HL-60/S4 (cell line): ENCODE measurements around the gene LIMD2.

Source experiments
- in situ Hi-C: fragments of 300-500 bp; cut with MboI; formaldehyde crosslinking; loops from 2 replicates; pipeline ENCODE4 v1.14.3; 2022; ENCODE audit warnings: low sequenced_read_pairs

The LIMD2 gene

DNA sequence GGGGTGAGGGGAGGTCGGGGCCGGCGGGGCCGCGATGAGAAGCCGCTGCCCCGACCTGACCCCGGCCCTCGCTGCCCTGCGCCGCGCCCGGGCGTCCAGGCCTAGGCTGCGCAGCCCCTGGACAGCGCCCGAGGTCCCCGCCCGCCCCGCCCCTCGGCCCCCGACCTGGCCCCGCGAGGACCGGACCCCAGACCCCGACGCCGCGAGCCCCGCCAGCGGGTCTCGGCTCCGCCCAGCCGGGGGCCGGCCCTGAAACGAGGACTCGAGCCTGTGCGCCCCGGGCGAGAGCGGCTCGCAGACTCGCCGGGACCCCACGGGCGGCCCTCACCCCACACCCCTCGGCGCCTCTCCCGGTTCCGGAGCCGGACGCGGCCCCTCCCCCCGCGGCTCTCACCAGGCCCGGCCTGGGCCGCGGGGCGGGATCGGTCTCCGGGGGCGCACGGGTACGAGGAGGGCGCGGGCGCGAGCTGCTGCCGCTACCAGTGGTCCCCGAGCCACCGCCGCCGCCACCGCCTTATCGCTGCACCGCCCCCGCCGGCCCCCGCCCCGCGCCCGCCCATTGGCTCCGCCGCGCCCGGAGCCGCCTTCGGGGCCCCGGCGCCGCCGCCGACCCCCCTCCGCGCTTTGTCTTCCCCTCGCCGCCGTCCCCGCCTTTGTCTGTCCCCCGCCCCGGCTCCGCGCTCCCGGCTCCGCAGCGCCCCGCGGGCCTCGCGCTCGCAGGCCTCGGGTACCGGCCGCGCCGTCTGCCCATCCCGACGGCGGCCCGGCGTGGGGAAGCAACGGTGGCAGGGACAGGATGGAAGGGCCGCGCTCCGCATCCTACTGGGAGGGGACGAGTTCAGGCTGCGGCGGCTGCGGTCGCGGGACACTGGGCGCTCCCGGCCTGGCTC is at the start of gene LIMD2:
LIMD2 (minus strand) TSS at position 488 of the 890 bp plus-strand sequence. CDS start 827 bp downstream, outside the sequence.
- in situ Hi-C loops: loop anchor here (25.0 kb wide), 1 partner anchor 263 kb away; the partner anchor contains the start of gene CYB561

DNA sequence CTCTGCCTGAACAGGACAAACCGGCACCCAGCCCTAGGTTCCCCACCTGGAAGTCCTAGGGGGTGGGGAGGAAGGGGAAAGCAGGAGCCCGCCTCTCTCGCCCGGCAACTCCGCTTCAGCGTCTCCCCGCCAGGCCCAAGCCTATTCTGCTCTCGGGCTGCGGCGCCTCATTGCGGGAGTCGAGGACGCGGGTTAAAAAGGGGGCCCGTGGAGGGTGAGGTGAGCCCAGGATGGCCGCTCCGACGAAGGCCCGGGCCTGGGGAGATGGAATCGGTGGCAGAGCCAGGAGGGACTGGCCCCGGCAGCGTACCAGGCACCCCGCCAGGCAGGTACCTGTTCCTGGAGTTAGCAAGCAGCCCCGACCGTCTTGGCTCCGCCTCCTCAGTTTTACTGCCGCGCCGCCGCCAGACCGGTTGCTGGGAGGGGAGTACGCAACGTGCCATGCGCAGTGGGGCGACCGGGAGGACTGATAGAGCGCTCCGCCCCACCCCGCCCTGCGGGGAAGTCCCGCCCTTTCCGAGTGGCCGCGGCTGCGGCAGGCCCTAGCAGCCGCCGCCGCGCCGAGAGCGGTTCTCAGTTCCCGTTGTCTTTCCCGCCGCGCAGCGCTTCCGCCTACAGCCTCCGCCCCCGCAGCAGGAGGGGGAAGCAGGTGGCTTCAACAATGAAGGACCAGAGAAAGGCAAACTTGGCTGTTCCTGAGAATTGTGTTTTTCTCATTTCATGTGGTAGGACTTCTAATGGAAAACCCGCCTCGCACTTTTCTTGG is 41.7 kb upstream of the LIMD2 start, which contains the start of gene STRADA:
STRADA (minus strand) TSS at position 392 of the 766 bp plus-strand sequence. CDS start 13,430 bp downstream, outside the sequence.
- in situ Hi-C loops: no loop called here

DNA sequence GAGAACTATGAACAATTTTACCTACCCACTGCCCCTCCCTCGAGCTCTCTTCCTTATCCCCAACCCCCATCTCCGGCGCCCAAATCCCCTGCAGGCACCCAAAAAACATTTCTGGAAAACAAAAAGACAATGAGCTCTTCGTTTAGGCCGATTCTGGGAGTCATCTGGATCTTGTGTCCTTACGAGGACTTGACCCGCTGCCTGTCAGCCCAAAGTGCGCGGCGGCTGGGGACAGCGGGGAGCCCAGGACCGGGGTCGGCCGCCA is 41.1 kb upstream of the LIMD2 start:
- in situ Hi-C loops: no loop called here

DNA sequence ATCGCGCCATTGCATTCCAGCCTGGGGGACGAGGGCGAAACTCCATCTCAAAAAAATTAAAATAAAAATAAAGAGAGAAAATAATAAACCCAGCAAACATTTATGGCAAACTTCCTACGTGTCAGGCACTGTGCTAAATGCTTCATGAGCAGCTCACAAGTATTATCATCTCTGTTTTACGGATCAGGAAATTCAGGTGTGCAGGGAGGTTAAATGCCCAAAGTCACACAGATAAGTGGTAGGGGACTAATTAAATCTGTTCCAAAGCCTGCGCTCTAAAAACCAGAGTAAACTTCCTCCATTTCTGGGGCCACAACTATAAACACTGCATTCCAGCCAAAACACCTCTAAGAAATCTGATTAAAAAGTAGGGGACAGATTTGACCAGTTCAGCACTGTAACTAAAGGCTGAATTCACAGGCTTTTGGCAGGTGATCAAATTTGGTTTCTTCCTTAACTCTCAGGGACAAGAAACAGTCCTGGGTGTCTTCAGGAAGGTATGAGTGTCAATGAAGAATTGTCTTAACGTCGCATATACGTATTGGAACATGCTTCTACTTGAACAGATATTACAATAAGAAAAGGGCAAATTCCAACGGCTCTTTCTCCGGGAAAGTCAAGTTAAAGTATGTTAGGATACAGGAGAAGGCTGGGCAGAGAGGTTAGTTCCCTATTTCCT is 40.7 kb upstream of the LIMD2 start:
- in situ Hi-C loops: no loop called here

DNA sequence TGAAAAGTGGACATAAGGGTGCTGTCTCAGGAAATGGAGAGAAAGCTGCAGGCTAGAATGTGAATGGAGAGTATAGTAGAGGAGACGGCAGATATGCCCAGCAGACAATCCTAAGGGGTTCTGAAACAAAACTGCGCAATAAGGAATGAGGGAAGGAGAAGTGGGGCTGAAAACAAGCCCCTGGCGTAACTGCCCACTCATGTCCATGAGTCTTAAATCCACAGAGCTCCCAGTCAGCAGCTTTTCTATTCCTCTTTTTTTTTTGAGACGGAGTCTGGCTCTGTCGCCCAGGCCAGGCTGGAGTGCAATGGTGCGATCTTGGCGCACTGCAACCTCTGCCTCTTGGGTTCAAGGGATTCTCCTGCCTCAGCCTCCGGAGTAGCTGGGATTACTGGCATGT is 35.8 kb upstream of the LIMD2 start:
- in situ Hi-C loops: no loop called here

DNA sequence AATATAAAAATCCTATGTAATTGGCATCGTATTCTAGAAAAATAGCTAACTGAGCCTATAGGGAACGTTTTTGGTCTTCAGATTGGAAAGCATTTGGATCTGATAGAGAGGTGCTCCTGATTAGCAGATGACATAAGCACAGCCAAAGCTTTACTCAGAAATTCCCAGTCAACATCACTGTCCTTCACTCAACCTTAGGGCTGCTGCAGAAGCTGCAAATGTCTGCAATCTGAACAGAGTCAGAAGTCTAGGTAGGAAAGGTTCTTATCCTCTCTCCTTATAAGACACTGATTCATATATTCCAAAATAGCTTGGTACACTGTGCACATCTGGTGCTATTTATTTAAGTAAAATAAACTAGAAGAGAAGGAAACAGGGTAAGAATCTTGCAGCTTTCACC is 22.5 kb upstream of the LIMD2 start:
- in situ Hi-C loops: loop anchor here (25.0 kb wide), 1 partner anchor 285 kb away; the partner anchor contains the start of gene CYB561

DNA sequence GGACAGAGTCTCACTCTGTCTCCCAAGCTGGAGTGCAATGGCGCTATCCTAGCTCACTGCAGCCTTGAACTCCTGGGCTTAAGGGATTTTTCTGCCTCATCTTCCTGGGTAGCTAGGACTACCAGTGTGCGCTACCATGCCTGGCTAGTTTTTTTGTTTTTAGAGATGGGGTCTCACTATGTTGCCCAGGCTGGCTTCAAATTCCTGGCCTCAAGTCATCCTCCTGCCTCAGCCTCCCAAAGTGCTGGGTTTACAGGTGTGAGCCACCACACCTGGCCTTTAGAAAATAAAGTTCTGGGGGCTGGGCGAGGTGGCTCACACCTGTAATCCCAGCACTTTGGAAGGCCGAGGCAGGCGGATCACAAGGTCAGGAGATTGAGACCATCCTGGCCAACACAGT is 20.3 kb upstream of the LIMD2 start:
- in situ Hi-C loops: loop anchor here (25.0 kb wide), 1 partner anchor 283 kb away; the partner anchor contains the start of gene CYB561

DNA sequence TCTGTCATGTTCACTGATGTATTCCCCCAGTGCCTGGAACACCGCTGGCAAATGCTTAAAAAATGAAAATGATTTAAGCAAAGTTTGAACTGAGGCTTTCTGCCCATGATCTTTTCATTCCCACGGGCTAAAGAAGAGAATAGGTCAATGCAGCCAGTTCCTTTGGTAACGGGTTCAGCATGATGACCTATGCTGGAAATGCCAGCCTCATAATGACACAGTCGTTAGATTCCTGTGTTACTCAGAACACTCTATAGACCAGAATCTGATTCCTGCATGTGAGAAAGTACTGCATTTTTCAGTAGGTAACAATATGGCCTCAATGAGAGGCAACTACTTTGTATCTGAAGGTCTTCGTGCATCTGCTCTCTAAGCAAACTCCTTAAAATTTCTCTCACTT is 19.1 kb upstream of the LIMD2 start:
- in situ Hi-C loops: loop anchor here (25.0 kb wide), 1 partner anchor 282 kb away; the partner anchor contains the start of gene CYB561

DNA sequence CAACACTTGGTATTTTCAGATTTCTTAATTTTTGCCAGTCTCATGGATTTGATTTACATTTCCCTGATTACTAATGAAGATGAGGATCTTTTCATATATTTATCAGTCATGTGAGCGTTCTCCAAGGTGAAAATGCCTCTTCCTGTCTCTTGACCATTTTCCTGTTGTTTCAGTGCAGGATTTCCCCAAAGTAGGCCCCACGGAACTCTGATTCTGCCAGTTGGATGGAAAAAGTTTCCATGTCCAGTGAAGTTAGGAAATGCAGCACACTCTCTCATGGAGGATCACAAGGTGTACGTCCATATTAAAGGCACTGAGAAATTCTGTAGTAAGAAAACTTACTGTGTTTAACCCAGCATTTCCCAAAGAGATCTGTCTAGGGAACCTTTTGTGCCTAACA is 16.5 kb upstream of the LIMD2 start:
- in situ Hi-C loops: loop anchor here (25.0 kb wide), 1 partner anchor 279 kb away; the partner anchor contains the start of gene CYB561

DNA sequence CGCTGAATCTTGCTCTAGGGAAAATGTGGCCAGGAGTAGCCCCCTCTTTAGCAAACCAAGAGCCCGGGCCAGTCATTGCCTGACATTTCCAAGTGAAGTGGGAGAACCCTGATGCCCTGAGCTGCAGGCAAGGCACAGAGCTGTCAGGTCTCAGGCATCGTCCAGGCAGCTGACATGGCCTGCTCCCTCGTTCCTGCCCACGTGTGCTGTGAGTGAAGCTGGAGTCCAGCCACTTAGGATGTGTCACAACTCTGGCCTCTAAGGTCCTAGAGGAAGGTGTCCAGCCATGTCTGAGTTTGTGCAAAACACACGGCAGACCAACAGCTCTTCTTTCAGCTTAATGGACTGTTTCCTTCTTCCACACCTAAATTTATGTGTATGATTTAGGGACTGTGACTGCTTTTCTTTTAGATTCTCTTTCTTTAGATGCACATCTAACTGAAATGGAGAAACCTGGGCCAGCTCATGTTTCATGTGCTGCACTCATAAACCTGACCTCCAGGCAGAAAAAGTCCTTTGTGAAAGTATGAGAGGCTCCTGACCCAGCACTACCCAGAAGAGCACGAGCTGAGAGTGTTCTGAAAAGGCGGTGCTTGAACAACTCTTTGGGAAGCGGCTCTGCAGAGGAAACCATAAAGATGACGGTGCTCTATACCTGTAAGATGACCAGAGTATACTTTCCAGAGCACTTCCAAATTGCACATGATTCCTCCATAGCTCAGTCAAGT is 14.8 kb upstream of the LIMD2 start:
- in situ Hi-C loops: loop anchor here (25.0 kb wide), 1 partner anchor 277 kb away; the partner anchor contains the start of gene CYB561

DNA sequence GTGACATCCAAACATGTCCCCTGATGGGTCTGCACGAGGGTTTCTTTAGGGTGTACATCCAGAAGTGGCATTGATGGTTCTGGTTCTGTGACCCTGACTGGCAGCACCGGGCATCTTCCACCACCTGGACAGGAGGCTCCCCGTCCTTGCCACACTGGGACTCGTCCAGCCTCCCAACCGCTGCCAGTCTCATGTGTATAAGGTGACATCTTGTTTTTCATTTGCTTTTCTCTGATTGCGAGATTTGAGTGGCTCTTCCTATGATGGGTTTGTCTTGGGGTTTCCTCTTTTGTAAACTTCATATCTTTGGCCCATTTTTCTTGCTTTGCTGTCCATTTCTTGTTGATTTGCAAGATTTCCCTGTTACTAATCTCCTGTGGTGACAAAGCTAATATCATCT is 9.2 kb upstream of the LIMD2 start:
- in situ Hi-C loops: loop anchor here (25.0 kb wide), 1 partner anchor 272 kb away; the partner anchor contains the start of gene CYB561

DNA sequence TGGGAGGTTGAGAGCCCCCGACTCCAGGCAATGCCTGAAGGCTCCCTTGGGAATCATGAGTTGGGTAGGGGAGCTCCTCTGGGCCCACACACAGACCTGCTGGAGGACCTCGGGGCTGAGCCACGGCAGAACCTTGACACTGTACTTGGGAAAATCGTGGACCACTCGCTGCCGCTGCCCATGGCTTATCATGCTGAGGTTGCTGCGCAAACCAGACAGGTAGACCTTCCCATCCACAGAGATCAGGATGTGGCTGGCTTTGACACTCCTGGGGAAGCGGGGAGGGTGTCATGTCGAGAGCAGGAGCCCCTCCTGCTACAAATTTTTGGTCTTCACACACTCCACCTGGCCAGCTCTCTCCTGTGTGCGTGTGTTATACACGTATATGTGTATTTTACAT is 7.2 kb upstream of the LIMD2 start:
- in situ Hi-C loops: loop anchor here (25.0 kb wide), 1 partner anchor 270 kb away; the partner anchor contains the start of gene CYB561

DNA sequence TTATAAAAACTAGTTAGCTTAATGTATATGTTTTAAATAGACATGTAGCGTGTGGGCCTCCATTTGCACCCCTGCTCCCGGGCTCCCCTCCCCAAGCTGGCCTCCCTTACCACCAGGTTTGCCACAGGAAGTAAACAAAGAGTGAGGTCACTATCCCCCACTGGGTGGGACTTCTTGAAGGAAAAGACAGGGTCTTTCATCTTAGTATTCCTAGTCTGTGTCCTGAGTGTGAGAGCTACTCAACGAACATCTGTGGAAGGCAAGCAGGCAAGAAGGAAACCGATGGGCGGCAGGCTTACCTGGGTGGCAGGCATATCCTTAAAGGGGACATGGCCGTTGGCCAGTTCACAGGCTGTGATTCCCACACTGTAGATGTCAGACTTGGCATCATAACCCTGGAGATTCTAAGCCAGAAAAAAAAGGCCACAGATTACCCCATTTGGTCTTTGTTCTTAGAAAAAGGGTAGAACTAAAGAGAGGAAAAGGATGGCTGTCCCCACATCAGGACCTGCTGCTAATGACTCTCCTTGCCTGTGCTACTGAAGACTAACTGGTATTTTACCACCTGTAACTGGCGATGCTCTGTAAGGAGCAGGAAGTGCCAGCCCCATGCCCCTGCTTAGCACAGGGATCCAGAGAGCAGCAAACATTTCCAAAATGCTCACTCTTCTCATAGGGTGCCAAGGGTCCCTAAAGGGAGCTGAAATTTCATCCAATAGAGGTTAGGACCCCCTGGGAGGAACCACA is 6.6 kb upstream of the LIMD2 start:
- in situ Hi-C loops: loop anchor here (25.0 kb wide), 1 partner anchor 269 kb away; the partner anchor contains the start of gene CYB561

DNA sequence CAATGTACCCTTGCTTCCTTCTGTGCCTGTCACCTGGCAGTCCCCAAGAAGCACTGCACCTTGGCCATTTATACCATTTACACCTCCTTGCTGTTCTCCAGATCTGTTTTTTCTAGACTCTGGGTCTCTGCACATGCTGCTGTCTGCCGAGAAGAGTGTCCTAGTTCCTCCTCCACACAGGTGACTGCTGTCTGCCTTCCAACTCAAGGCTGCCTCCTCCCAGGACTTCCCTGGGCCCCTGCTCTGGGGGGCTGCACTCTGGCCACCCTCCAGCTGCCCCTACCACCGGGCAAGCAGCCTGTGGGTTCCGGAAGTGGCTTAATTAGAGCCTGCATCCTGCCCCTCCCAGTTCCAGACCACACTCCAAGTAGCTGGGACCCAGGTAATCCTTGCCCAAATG is 5.7 kb upstream of the LIMD2 start:
- in situ Hi-C loops: loop anchor here (25.0 kb wide), 1 partner anchor 268 kb away; the partner anchor contains the start of gene CYB561

DNA sequence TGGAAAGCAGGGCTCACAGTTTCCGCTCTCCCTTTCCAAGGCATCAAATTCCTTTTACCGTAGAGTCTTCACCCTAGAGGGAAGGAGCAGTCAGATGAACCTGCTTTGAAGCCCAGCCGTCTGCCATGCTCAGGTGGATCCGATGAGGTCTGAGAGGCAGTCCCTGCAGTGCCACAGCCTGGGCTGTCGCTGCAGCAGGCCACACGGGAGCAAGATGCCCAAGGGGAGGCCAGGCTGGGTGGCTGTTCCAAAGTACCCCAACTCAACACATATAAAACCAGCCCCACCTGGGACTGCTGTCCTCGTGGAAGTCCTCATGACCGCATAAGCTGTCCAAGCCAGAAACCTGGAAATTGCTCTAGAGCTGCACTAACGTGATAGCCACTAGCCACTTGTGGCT is 4.9 kb upstream of the LIMD2 start:
- in situ Hi-C loops: loop anchor here (25.0 kb wide), 1 partner anchor 268 kb away; the partner anchor contains the start of gene CYB561

DNA sequence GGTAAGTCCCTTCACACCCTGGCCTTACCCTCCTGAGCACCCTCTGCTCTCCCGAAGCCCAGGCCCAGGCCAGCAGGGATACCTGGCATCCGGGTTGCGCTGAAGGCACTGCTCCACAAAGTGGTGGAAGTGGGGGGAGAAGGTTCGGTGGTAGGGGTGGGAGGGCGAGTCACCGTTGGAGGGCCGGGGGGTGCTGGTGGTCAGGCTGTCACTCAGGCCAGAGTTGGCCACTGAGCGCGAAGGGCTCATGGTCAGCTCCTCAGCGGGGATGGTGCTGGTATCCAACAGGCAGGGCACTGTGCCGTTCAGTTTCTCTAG is 4.3 kb upstream of the LIMD2 start:
- in situ Hi-C loops: loop anchor here (25.0 kb wide), 1 partner anchor 267 kb away; the partner anchor contains the start of gene CYB561

DNA sequence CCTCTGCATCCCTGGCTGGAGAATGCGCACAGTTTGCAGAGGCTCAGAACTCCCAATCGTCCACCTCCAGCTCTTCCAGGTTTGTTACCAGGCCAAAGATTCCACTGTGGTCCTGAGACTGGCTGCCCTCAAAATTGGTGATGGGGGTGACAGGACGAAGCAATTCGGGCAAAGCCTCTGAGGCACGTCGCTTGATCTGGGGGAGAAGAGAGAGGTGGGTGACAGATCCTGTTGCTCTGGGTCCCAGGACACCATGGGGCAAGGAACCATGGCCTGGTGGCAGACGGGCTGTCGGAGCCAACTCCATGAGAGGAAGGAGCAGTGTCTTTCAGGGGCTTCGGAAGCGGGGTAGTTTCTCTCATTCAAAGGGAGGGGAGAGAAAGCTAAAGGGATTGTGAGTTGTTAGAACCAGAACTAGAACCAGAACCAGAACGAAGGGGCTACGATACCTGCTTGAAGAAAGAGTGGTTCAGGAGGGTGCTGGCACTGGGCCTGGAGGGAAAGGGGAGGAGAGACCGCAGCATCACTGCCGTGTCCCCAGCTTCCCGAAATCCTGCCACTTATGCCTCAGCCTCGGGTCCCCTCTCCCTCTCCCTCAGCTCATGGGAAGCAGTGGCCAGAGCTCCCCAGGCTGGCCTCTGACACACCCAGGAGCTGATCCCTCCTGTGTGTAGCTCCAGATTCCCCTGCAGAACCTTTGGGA is 3.8 kb upstream of the LIMD2 start:
- in situ Hi-C loops: loop anchor here (25.0 kb wide), 1 partner anchor 266 kb away; the partner anchor contains the start of gene CYB561

DNA sequence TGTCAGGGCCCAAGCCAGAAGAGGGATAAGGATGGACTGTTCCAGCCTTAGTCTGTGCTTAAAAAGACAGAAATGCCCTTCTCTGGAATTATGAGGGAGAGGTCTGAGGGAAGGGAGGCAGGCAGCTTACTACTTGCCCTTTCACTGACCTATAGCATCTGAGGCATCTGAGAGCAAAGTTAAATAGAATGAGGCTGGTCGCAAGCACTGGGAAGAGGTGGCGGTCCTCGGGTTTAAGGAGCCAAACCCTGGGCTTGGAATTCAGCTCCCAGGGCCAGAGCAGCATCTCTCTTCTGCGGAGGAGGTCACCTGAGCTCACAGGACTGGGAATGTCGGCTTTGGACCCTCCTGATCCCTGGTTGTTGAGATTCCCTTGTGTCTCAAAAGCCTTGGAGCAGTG is 3.1 kb upstream of the LIMD2 start:
- in situ Hi-C loops: loop anchor here (25.0 kb wide), 1 partner anchor 266 kb away; the partner anchor contains the start of gene CYB561

DNA sequence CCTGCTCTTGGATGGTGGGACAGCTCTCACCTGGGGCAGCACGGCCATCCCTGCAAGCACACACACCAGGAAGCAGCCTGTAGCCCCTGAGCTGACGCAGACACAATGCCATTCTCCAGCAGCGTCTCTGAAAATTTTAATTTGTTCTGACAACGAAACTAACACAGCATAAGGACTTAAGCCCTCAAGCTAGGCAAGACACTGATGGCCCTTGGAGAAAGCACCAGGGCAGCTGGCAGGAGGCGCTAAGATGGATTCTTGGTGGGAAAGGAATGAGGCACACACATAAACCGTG is 2.7 kb upstream of the LIMD2 start:
- in situ Hi-C loops: loop anchor here (25.0 kb wide), 1 partner anchor 265 kb away; the partner anchor contains the start of gene CYB561
